NCI-H526 (cell line): ENCODE measurements around the gene CDC14A.

Source experiments
- DNase-seq, 2 experiments: peaks; one replicate each; lab custom pipeline; 2025; lab: John Stamatoyannopoulos, UW

Gene CDC14A

GRCh38 chr1:100448366-100448765 lies 96.1 kb downstream of the CDC14A start:
- no peak for DNase-seq

GRCh38 chr1:100449477-100449876 lies 97.2 kb downstream of the CDC14A start:
- no peak for DNase-seq

- DNase-seq, result no peak
These were observed 100.3 kb downstream of the CDC14A start for GRCh38 chr1:100452641-100453040.

- DNase-seq, result peak in 1 of 2 experiments; percentile 27
These were observed 103.3 kb downstream of the CDC14A start for GRCh38 chr1:100455478-100456072.

DNA sequence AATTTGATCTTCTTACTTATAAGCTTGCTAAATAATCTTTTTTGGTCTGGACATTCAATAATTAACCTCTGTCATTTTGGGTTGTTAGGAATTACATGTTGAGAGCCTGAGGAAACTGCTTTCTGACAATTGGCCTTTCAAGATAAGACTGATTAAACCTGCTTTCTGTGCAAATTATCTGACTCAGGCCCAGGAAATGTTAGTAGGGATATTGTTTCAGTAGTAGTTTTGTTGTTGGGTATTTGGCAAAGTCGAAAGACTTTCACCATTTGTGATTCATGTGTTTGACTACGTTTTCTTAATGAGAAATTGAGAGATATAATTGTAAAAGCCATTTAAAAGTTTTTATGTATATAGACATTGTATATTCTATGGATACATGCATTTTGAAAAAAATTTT lies 104.6 kb downstream of the CDC14A start:
- no peak for DNase-seq

DNA sequence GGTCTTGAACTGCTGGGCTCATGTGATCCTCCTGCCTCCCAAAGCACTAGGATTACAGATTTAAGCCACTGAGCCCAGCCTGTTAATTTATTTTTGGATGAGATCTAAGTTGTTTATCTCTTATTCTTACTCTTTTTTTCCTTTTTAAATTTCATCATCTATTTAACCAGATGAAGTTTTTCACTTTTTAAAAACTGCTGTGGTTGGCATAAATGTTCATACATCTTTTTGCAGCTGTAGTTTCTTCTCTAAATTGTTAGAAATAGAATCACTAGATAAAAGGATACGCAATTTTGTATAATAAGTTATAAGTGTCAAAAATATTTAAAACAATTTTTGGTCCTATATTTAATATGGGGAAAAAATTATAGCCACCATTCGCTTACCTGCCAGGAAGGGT lies 105.4 kb downstream of the CDC14A start:
- DNase-seq, result no peak

DNA sequence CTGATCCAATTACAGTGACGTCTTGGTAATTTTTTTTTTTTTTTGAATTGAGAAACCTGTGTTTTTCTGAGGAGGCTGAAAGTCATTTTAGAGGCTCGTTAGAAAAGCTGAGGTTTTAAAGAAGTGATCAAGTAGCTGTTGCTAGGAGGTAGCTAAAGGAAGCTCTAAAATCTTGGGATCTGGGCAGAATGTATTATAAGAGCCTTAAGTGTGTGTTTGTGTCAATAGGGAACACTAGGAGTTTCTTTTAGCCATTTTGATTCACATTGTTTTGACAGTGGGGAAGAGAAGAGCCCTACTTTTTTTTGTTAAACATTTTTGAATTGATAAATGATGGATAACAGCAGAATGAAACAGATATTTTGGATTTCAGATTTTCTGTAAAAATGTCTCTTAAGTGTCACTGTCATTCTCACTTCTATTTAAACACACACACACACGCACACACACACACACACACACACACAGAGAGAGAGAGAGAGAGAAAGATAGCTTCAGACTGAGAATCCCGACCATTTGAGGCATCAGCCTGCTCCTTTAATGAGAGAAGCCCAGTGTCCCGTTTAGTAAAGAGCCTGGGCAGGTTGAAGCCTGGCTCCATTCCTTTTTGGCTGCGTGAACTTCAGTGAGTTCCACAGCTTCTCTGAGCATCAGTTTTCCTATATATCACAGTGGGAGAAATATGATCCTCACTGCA lies 106.5 kb downstream of the CDC14A start:
- DNase-seq, result no peak

DNA sequence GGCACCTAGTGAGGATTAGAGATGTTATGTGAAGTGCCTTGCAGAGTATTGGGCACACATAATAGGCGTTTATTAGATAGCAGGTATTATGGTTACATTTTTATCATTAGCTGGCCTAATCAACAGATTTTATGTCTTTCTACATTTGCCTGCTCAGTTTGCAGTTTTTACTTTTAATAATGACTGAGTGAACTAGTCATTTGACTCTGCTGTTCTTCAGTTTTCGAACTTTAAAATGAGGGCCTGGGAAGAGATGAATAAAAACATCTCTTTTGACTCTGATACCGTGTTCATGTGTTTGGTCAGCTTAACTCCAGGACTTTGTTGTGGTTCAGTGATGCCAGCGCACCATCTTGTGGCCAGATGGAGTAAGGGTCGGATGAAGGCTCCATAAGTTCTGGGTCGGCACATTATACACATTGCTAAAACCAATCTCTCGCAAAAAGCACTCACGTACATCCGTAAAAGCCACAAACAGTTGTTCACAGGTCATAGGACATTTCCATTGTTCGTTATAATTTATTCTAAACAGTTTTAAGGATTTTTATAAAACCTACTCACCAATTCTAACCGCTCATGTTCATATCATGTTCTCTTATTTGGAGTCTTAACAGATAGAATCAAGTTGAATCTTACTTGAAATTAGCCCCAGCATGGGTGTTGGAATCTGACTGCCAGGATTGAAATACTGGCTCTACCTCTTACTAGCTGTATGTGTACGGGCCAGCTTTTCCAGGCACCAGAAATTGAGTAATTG lies 107.2 kb downstream of the CDC14A start:
- DNase-seq, result peak; percentile 17 to 78

GRCh38 chr1:100461222-100461621 lies 108.9 kb downstream of the CDC14A start:
- DNase-seq, result no peak

DNA sequence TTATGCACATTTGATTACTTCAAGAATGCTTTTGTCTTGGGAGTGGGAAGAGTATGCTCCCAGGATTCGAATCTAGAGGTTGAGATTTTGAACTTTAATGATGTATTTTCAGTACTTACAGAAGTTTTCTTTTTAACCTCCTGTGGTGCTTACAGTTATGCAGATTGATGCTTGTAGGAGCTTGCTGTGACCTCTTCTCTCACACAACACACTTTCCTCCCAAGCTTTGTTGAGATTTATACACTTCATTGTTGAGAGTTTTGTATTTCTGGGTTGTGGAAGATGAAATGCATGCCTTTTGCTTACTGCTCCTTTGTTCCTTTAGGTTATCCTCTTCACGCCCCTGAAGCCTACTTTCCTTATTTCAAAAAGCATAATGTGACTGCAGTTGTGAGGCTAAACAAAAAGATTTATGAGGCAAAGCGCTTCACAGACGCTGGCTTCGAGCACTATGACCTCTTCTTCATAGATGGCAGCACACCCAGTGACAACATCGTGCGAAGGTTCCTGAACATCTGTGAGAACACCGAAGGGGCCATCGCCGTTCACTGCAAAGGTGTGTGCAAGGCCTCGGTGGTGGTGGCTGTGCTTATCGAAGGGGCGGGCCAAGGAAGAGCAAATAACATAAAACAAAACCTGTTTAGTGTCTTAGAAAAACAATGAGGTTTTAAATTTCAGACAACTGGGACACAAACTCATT lies 110.2 kb downstream of the CDC14A start:
- no peak for DNase-seq

GRCh38 chr1:100463791-100464424 lies 111.6 kb downstream of the CDC14A start:
- peak; percentile 38 to 70 for DNase-seq

DNA sequence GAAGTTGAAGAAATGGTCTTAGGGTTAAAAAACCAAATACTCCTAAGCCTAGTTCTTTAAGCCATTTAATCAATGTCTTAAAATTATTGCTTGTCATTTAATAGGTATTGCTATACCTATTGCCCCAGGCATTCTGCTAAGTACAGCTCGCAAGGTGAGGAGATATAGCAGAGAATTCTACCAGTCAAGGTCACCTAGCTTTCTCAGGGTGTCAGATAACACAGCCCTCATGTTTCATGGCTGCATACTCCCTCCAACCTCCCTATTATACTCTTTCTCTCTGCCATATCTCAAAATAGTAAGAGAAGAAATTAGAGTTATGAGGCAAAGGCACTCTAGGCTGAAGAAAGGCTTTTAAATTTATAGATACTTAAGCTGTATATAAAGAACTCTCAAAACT lies 117.3 kb downstream of the CDC14A start:
- DNase-seq, result no peak

DNA sequence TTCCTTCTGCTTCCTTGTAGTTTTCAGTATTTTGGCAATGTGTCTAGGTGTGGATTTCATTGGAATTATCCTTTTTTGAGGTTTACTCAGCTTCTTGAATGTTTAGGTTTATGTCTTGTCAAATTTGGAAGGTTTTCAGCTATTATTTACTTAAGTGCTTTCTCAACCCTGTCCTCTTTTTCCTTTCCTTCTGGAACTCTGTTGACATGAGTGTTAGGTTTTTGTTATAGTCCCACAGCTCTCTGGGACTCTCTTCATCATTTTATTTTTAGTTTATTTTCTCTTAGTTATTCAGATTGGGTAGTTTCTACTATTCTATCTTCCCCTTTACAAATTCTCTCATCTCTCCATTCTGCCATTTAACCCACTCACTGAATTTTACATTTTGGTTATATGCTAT lies 122.5 kb downstream of the CDC14A start:
- DNase-seq, result no peak

- no peak for DNase-seq
These were observed 124.5 kb downstream of the CDC14A start for GRCh38 chr1:100476735-100477290.

GRCh38 chr1:100478816-100479215 lies 126.5 kb downstream of the CDC14A start:
- no peak for DNase-seq

DNA sequence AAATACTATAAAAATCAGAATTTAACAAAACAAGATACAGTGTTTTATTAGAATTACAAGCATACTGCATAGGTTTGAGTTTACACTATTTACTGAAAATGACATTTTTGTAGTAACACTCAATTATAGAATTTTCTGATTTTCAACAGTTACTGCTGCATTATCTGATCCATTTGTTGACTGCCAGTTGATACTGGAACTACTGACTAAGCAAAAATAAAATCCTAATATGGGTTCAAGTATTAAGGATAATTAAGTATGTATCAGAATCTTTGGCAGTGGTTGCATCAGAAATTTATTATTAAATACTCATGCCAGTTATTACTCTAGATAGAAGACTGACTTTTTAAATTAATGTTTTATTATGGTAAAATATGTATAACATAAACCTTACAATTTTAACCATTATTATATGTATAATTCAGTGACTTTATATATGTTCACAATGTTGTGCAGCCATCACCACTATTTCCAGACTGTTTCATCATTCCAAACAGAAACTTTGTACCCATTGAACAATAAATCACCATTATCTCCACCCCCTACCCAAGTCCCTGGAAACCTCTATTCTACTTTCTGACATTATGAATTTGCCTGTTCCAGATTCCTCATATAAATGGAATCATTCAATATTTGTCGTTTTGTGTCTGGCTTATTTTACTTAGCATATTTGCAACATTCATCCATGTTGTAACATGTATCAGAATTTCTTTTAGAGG lies 127.5 kb downstream of the CDC14A start:
- no peak for DNase-seq

GRCh38 chr1:100481303-100481702 lies 129.0 kb downstream of the CDC14A start:
- DNase-seq, result no peak

- no peak for DNase-seq
These were observed 129.9 kb downstream of the CDC14A start for GRCh38 chr1:100482167-100482566.

DNA sequence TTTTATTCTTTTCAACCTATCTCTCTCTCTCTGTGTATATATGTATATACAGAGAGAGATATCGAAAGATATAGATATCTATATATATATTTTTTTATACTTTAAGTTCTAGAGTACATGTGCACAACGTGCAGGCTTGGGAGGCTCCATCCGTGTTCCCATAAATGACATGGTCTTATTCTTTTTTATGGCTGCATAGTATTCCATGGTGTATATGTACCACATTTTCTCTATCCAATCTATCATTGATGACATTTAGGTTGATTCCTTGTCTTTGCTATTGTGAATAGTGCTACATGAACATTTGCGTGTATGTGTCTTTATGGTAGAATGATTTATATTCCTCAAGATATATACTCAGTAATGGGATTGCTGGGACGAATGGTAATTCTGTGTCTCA lies 130.4 kb downstream of the CDC14A start:
- DNase-seq, result no peak

GRCh38 chr1:100483230-100483629 lies 130.9 kb downstream of the CDC14A start:
- no peak for DNase-seq

DNA sequence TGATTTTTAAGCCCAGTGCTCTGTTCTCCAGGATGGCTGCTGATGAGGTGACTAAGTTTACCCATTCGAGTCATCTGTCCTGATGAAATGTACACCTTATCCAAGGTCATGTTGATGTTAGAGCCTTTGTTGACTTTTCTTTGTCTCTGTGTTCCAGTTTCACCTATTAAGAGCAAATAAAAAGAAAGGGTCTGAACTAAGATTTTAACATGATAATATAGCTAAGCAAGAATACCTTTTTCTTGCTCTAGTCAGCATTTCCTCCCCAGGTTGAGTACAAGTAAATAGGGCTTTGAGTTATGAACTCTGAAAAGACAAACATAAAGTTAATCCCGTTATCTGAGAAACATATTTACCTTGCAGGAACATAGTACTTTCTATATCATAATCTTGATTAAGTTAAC lies 133.6 kb downstream of the CDC14A start:
- DNase-seq, result no peak
